HG03045 (cell line): ENCODE results near the gene FGF12.

Experiments
- ATAC-seq: cut with Tn5 transposase; IDR thresholded peaks from one replicate; pipeline ENCODE4 v1.9.1; 2021; ENCODE audit warnings: mild to moderate bottlenecking, moderate library complexity; ENCODE audit not compliant: unreplicated experiment

Gene FGF12

GRCh38 chr3:192514081-192514753 is 213.1 kb downstream of the FGF12 start:
- no peak for ATAC-seq

GRCh38 chr3:192505731-192506130 is 221.6 kb downstream of the FGF12 start:
- no peak for ATAC-seq

GRCh38 chr3:192501401-192501800 is 225.9 kb downstream of the FGF12 start:
- no peak for ATAC-seq

GRCh38 chr3:192496905-192497587 is 230.3 kb downstream of the FGF12 start:
- ATAC-seq, result no peak

- ATAC-seq, result no peak
Observed at GRCh38 chr3:192494174-192494573, 233.2 kb downstream of the FGF12 start.

- ATAC-seq, result no peak
Observed at GRCh38 chr3:192490720-192491119, 236.6 kb downstream of the FGF12 start.

- no peak for ATAC-seq
Observed at GRCh38 chr3:192489579-192489978, 237.8 kb downstream of the FGF12 start.

GRCh38 chr3:192487033-192487432 is 240.3 kb downstream of the FGF12 start:
- ATAC-seq, result no peak

- no peak for ATAC-seq
Observed at GRCh38 chr3:192482809-192483208, 244.5 kb downstream of the FGF12 start.

GRCh38 chr3:192482391-192482790 is 244.9 kb downstream of the FGF12 start:
- no peak for ATAC-seq

GRCh38 chr3:192481638-192482037 is 245.7 kb downstream of the FGF12 start:
- ATAC-seq, result no peak

GRCh38 chr3:192467230-192468140 is 259.9 kb downstream of the FGF12 start:
- peak; percentile 83 for ATAC-seq

- no peak for ATAC-seq
Observed at GRCh38 chr3:192449036-192449435, 278.3 kb downstream of the FGF12 start.

- ATAC-seq, result no peak
Observed at GRCh38 chr3:192445770-192446644, 281.3 kb downstream of the FGF12 start.

- no peak for ATAC-seq
Observed at GRCh38 chr3:192444791-192445106, 282.6 kb downstream of the FGF12 start.

- ATAC-seq, result peak; percentile 85
Observed at GRCh38 chr3:192444096-192444790, 283.1 kb downstream of the FGF12 start.

- ATAC-seq, result no peak
Observed at GRCh38 chr3:192435241-192435640, 292.1 kb downstream of the FGF12 start.

- ATAC-seq, result no peak
Observed at GRCh38 chr3:192434186-192434585, 293.2 kb downstream of the FGF12 start.

GRCh38 chr3:192433704-192434103 is 293.6 kb downstream of the FGF12 start:
- ATAC-seq, result no peak

GRCh38 chr3:192422997-192423342 is 304.4 kb downstream of the FGF12 start:
- no peak for ATAC-seq
